GM12878 (cell line): ENCODE results near the gene SLC25A48. TPM values are rescaled to one million over a fixed set of nuclear protein-coding genes. Genes with fewer than 3 reads are reported as not detected.

Source experiments
- ATAC-seq: fragments of 200-7000 bp; cut with Tn5 transposase; 3 replicates; pipeline ENCODE4 v1.9.1; 2020; ENCODE audit warnings: mild to moderate bottlenecking, moderate library complexity
- BruUV-seq: library from RNA; stranded (reverse); fragments of 400-500 nt; replicated peaks from 2 replicates; lab custom pipeline; 2021; lab: Mats Ljungman, UMichigan
- CTCF ChIA-PET: fragments of 300-600 bp; sonication (Branson Sonifier 250); formaldehyde crosslinking; extraction: SDS; loops from one replicate; lab custom pipeline; 2021; ENCODE audit warnings: inconsistent platforms; lab: Yijun Ruan, JAX
- POLR2A ChIA-PET: fragments of 350-600 bp; formaldehyde crosslinking; extraction: SDS; loops from one replicate; lab custom pipeline; 2021; ENCODE audit warnings: inconsistent platforms; lab: Charles Lee
- RAD21 ChIA-PET: fragments of 300-600 bp; sonication (Branson Sonifier 250); formaldehyde crosslinking; loops from one replicate; lab custom pipeline; 2023; ENCODE audit warnings: antibody characterized with exemption; ENCODE audit not compliant: unreplicated experiment; lab: Charles Lee
- SMC1A ChIA-PET: fragments of 300-600 bp; sonication (Branson Sonifier 250); formaldehyde crosslinking; loops from one replicate; lab custom pipeline; 2023; ENCODE audit not compliant: unreplicated experiment, uncharacterized antibody; lab: Charles Lee
- DNase-seq: peaks from one replicate; pipeline ENCODE4 v3.0.0-alpha.2; 2011; ENCODE audit warnings: low read depth, low spot score
- FAIRE-seq: peaks from 3 replicates; lab custom pipeline; 2011; peaks lifted over from hg19 to GRCh38; lab: Jason Lieb, UNC
- H2AFZ ChIP-seq: 2 replicates; pipeline ENCODE4 v1.6.0; 2011; ENCODE audit warnings: low read depth, low read length, control low read depth; ENCODE audit not compliant: control insufficient read depth
- H3K27ac ChIP-seq: 2 replicates; pipeline ENCODE4 v1.5.1; 2011; ENCODE audit warnings: control low read depth; ENCODE audit not compliant: control insufficient read depth, insufficient read depth
- H3K27me3 ChIP-seq, 2 experiments: replicated peaks in 1 of 2; 2 replicates each; pipeline versions ENCODE4 v1.6.0 to v1.6.1; 2011; ENCODE audit warnings: low read length in 1 of 2; ENCODE audit not compliant: control insufficient read depth in 2 of 2, insufficient read depth in 2 of 2
- H3K36me3 ChIP-seq, 2 experiments: 2 replicates each; pipeline ENCODE4 v1.5.1; 2011; ENCODE audit warnings: low read length in 1 of 2; ENCODE audit not compliant: control insufficient read depth in 2 of 2, insufficient read depth in 2 of 2
- H3K4me1 ChIP-seq: 2 replicates; pipeline ENCODE4 v1.6.1; 2011; ENCODE audit warnings: mild to moderate bottlenecking, low read length, moderate library complexity, mixed read lengths; ENCODE audit not compliant: control insufficient read depth, insufficient read depth
- H3K4me2 ChIP-seq: 2 replicates; pipeline ENCODE4 v1.6.0; 2011; ENCODE audit warnings: control low read depth; ENCODE audit not compliant: control insufficient read depth, insufficient read depth
- H3K4me3 ChIP-seq: fragments of 200-600 bp; sonication (generic); 2 replicates; pipeline ENCODE4 v1.5.1; 2016
- H3K79me2 ChIP-seq: 2 replicates; pipeline ENCODE4 v1.6.0; 2011; ENCODE audit warnings: low read length; ENCODE audit not compliant: control insufficient read depth, insufficient read depth
- H3K9ac ChIP-seq: 2 replicates; pipeline ENCODE4 v1.8.0; 2011; ENCODE audit warnings: low read length, control low read depth, mixed read lengths; ENCODE audit not compliant: control insufficient read depth, insufficient read depth
- H3K9me3 ChIP-seq: replicated peaks from 3 replicates; pipeline ENCODE4 v1.5.1; 2011; ENCODE audit warnings: mild to moderate bottlenecking, low read length; ENCODE audit not compliant: control insufficient read depth, insufficient read depth
- H4K20me1 ChIP-seq: 2 replicates; pipeline ENCODE4 v1.6.0; 2011; ENCODE audit not compliant: control insufficient read depth, insufficient read depth
- MEF2A ChIP-seq: IDR thresholded peaks from 2 replicates; pipeline ENCODE4 v1.6.1; 2011; ENCODE audit warnings: low read depth, mild to moderate bottlenecking, low read length, moderate library complexity; ENCODE audit not compliant: insufficient read depth
- RAD21 ChIP-seq: IDR thresholded peaks from 2 replicates; pipeline ENCODE4 v1.6.1; 2011; ENCODE audit warnings: mild to moderate bottlenecking, low read depth, low read length, moderate library complexity; ENCODE audit not compliant: insufficient read depth
- RCOR1 ChIP-seq: conservative IDR thresholded peaks from 2 replicates; pipeline ENCODE4 v1.6.1; 2012; ENCODE audit warnings: low read depth, low read length, improper control_type of control experiment
- RELA ChIP-seq: fragments of 450-650 bp; IDR thresholded peaks from 2 replicates; pipeline ENCODE4 v1.8.0; 2014; ENCODE audit warnings: borderline replicate concordance; ENCODE audit not compliant: partially characterized antibody
- SMC3 ChIP-seq: IDR thresholded peaks from 2 replicates; pipeline ENCODE4 v1.6.1; 2011; ENCODE audit warnings: low read length, improper control_type of control experiment, borderline replicate concordance
- WGBS: methylation state at CpG from one replicate; pipeline ENCODE4 v1.1.6; 2016; ENCODE audit warnings: low lambda C conversion rate; ENCODE audit not compliant: insufficient replicate concordance, insufficient coverage; ENCODE audit errors: missing lambda C conversion rate; 5-methylcytosine and 5-hydroxymethylcytosine counted together
- in situ Hi-C: fragments of 300-500 bp; cut with MboI; formaldehyde crosslinking; loops from 9 replicates; pipeline ENCODE4 v1.14.3; 2018; ENCODE audit warnings: mixed read lengths
- intact Hi-C: fragments of 100-400 bp; cut with micrococcal nuclease; formaldehyde crosslinking; loops from one replicate; pipeline ENCODE4 v1.14.2; 2022; ENCODE audit not compliant: unreplicated experiment
- polyA plus RNA-seq, 11 experiments: library from polyadenylated mRNA; depleted of rRNA in 4 of 11; unstranded in 6 of 11; stranded (reverse) in 5 of 11; fragments of >200 nt; fragmentation: Nextera tagmentation in 4 of 11; fragmentation: Illumina TruSeq in 1 of 11; extraction: Ambion mirVana in 4 of 11; extraction: Trizol in 1 of 11; gene quantifications; 1 replicate in 1 of 11; 2 replicates in 10 of 11; pipeline versions ENCODE4 v1.2.1 to v1.2.3, GENCODE V29; 2011 to 2016; ENCODE audit warnings: inconsistent platforms in 2 of 11, missing spikeins in 2 of 11, low read depth in 1 of 11
- total RNA-seq, 4 experiments: library from RNA; depleted of rRNA in 3 of 4; stranded (reverse); fragments of >200 nt in 3 of 4; fragmentation: Illumina TruSeq in 1 of 4; extraction: Trizol in 1 of 4; gene quantifications; 2 replicates each; pipeline versions ENCODE4 v1.2.1 to v1.2.3, GENCODE V29; 2013 to 2021
- TF ChIP-seq, protein P1 (sequence below), 3 experiments: IDR thresholded peaks in 2 of 3; conservative IDR thresholded peaks in 1 of 3; 2 replicates each; pipeline ENCODE4 v1.5.1; 2011; ENCODE audit warnings: low read depth in 3 of 3, low read length in 3 of 3, mild to moderate bottlenecking in 3 of 3, control low read depth in 2 of 3, moderate library complexity in 2 of 3, inconsistent platforms in 1 of 3, mixed read lengths in 1 of 3; ENCODE audit not compliant: control insufficient read depth in 2 of 3, insufficient read depth in 1 of 3; ENCODE audit errors: extremely low read depth in 1 of 3
- TF ChIP-seq, protein P2 (sequence below): fragments of 450-650 bp; IDR thresholded peaks from 2 replicates; pipeline ENCODE4 v1.6.1; 2018; ENCODE audit warnings: mild to moderate bottlenecking, low read depth, moderate library complexity; ENCODE audit not compliant: partially characterized antibody

SLC25A48 gene
- total and polyA plus RNA-seq, 10 of the 15 experiments (the other 5 are each of a cell fraction or from before 2014, with no cell fraction given): 0.06 TPM; not detected in 9

DNA sequence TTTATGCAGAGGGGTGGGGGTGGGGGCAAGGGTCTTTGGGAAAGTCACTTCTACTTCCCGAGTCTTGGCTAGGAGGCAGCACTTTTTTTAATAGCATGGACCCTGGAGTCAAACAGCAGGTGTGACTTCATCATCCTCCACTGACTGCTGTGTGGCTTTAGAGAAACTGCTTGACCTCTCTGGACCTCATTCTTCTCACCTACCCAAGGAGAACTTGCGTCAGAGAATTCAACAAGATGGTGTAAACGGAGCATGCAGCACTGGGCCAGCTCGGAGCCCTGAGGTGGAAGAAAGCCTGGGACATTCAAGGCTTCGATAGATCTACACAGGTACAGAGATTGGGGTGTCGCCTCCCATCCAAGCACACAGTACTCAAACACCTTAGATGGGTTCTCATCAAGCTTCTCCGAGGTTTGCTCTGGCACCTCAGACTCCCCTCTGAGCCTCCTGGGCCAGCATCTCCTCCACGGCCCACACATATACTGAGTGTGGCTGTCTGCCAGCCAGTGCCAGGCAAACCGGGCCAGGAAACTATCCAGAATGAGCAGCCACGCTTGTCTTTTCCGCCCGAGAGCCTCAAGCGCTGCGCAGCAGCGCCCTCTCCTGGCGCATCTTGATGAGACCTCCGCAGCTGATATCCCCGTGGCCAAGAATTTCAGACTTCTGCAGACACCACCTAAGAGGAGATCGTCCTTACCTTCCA is 4.6 kb upstream of the SLC25A48 start:
- ChIA-PET RAD21 (interaction anchor here (1.3 to 2.0 kb wide), 2 partner anchors 263 to 268 kb away, joined by 3 to 26 read pairs; no protein-coding TSS in a partner anchor), CTCF (interaction anchor here (0.7 to 2.9 kb wide), 12 partner anchors 9 to 372 kb away, joined by 3 to 40 read pairs (median 5); no protein-coding TSS in a partner anchor), POLR2A (no interaction called here), SMC1A (interaction anchor here (1.1 to 1.2 kb wide), 2 partner anchors 9 to 11 kb away, joined by 3 read pairs; no protein-coding TSS in a partner anchor)
- Histone ChIP-seq H3K27ac (no peak overlapping the region), H3K4me3 (no peak overlapping the region), H3K9ac (no peak overlapping the region), H3K4me1 (no peaks in the 10 kb centered on the region), H3K27me3 (peaks cover 0 to 8% of the 10 kb centered on the region in 2 experiments; a peak in 2 of 4 replicates), H2AFZ (no peak overlapping the region), H3K79me2 (no peaks in the 10 kb centered on the region), H4K20me1 (no peaks in the 10 kb centered on the region; the same call in 1 of the 2 replicates), H3K4me2 (no peak overlapping the region), H3K9me3 (no peaks in the 10 kb centered on the region), H3K36me3 (no peaks in the 10 kb centered on the region)
- peak; percentile 75 for ATAC-seq
- FAIRE-seq: no peak
- 20% methylated on average over 19 of the region's 19 CpGs for WGBS
- no peak for DNase-seq
- no TSS peak for BruUV-seq
- intact Hi-C loops (loop anchor here (1.0 kb wide), 2 partner anchors 269 to 364 kb away; no protein-coding TSS in a partner anchor), in situ Hi-C loops (loop anchor here (5.0 kb wide), 2 partner anchors 273 to 368 kb away; no protein-coding TSS in a partner anchor)
- TF ChIP-seq, protein P1, sequence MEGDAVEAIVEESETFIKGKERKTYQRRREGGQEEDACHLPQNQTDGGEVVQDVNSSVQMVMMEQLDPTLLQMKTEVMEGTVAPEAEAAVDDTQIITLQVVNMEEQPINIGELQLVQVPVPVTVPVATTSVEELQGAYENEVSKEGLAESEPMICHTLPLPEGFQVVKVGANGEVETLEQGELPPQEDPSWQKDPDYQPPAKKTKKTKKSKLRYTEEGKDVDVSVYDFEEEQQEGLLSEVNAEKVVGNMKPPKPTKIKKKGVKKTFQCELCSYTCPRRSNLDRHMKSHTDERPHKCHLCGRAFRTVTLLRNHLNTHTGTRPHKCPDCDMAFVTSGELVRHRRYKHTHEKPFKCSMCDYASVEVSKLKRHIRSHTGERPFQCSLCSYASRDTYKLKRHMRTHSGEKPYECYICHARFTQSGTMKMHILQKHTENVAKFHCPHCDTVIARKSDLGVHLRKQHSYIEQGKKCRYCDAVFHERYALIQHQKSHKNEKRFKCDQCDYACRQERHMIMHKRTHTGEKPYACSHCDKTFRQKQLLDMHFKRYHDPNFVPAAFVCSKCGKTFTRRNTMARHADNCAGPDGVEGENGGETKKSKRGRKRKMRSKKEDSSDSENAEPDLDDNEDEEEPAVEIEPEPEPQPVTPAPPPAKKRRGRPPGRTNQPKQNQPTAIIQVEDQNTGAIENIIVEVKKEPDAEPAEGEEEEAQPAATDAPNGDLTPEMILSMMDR (IDR thresholded peaks at IDR 0.05 in 2 of 3, conservative IDR thresholded peaks at IDR 0.05 in 1 of 3; ENCODE audit: control insufficient read depth in 2 of 3, extremely low read depth in 1 of 3, insufficient read depth in 1 of 3, low read depth in 3 of 3, low read length in 3 of 3): peak; percentile 62 to 76 (median 75)
- TF ChIP-seq, protein P2, sequence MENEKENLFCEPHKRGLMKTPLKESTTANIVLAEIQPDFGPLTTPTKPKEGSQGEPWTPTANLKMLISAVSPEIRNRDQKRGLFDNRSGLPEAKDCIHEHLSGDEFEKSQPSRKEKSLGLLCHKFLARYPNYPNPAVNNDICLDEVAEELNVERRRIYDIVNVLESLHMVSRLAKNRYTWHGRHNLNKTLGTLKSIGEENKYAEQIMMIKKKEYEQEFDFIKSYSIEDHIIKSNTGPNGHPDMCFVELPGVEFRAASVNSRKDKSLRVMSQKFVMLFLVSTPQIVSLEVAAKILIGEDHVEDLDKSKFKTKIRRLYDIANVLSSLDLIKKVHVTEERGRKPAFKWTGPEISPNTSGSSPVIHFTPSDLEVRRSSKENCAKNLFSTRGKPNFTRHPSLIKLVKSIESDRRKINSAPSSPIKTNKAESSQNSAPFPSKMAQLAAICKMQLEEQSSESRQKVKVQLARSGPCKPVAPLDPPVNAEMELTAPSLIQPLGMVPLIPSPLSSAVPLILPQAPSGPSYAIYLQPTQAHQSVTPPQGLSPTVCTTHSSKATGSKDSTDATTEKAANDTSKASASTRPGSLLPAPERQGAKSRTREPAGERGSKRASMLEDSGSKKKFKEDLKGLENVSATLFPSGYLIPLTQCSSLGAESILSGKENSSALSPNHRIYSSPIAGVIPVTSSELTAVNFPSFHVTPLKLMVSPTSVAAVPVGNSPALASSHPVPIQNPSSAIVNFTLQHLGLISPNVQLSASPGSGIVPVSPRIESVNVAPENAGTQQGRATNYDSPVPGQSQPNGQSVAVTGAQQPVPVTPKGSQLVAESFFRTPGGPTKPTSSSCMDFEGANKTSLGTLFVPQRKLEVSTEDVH: no peak
- TF ChIP-seq RELA: no peak
- TF ChIP-seq RCOR1: no peak
- no peak for TF ChIP-seq MEF2A
- TF ChIP-seq RAD21: peak; percentile 55
- peak; percentile 59 for TF ChIP-seq SMC3
